HEK293 (cell line): ENCODE results near the gene KATNAL2.

Experiments used
- CTCF ChIA-PET: fragments of 350-600 bp; formaldehyde crosslinking; extraction: SDS; loops from one replicate; lab custom pipeline; 2021; ENCODE audit warnings: antibody characterized with exemption; lab: Yijun Ruan, JAX
- POLR2A ChIA-PET: fragments of 300-600 bp; formaldehyde crosslinking; extraction: SDS; loops from one replicate; lab custom pipeline; 2020; ENCODE audit warnings: antibody characterized with exemption, inconsistent platforms; lab: Yijun Ruan, JAX
- H3K27ac ChIP-seq: fragments of 200-500 bp; sonication (Bioruptor generic); 2 replicates; pipeline ENCODE4 v1.5.1; 2014; ENCODE audit warnings: low read depth, low read length, control low read depth, inconsistent platforms; ENCODE audit errors: extremely low read depth
- H3K36me3 ChIP-seq, 2 experiments: fragments of 200-500 bp in 1 of 2; sonication (Bioruptor generic) in 1 of 2; 1 replicate in 1 of 2; 2 replicates in 1 of 2; pipeline ENCODE4 v1.5.1; 2014 to 2017; ENCODE audit warnings: inconsistent platforms in 2 of 2, low read length in 2 of 2; ENCODE audit not compliant: control insufficient read depth in 2 of 2, insufficient read depth in 1 of 2
- H3K4me1 ChIP-seq: fragments of 200-500 bp; sonication (Bioruptor generic); 2 replicates; pipeline ENCODE4 v1.5.1; 2014; ENCODE audit warnings: mild to moderate bottlenecking, low read length, inconsistent platforms; ENCODE audit not compliant: control insufficient read depth, insufficient read depth
- H3K4me3 ChIP-seq: 2 replicates; pipeline ENCODE4 v1.5.1; 2011; ENCODE audit warnings: low read depth, mild to moderate bottlenecking, control low read depth, low read length, moderate library complexity
- H3K9me3 ChIP-seq: fragments of 200-500 bp; sonication (Bioruptor generic); 2 replicates; pipeline ENCODE4 v1.5.1; 2014; ENCODE audit warnings: low read depth, low read length, inconsistent platforms; ENCODE audit not compliant: control insufficient read depth, insufficient read depth
- KLF10 ChIP-seq: fragments of 450-650 bp; IDR thresholded peaks from 2 replicates; pipeline ENCODE4 v1.5.1; 2018; ENCODE audit warnings: missing biosample characterization, mild to moderate bottlenecking, missing genetic modification characterization
- OSR2 ChIP-seq: fragments of 450-650 bp; formaldehyde crosslinking; IDR thresholded peaks from 2 replicates; pipeline ENCODE4 v1.5.1; 2016; ENCODE audit warnings: missing biosample characterization, missing genetic modification characterization
- PRDM1 ChIP-seq: fragments of 450-650 bp; formaldehyde crosslinking; IDR thresholded peaks from 2 replicates; pipeline ENCODE4; 2016; ENCODE audit warnings: missing biosample characterization, missing genetic modification characterization
- SCRT2 ChIP-seq: fragments of 450-650 bp; formaldehyde crosslinking; IDR thresholded peaks from 2 replicates; pipeline ENCODE4 v1.5.1; 2016; ENCODE audit warnings: missing biosample characterization, missing genetic modification characterization
- ZNF132 ChIP-seq: fragments of 450-650 bp; formaldehyde crosslinking; IDR thresholded peaks from 2 replicates; pipeline ENCODE4 v1.5.1; 2017; ENCODE audit warnings: missing biosample characterization, missing genetic modification characterization, borderline replicate concordance
- ZNF621 ChIP-seq: fragments of 450-650 bp; formaldehyde crosslinking; IDR thresholded peaks from 2 replicates; pipeline ENCODE4 v1.5.1; 2017; ENCODE audit warnings: missing biosample characterization, missing genetic modification characterization
- ZNF654 ChIP-seq: fragments of 450-650 bp; formaldehyde crosslinking; IDR thresholded peaks from 2 replicates; pipeline ENCODE4 v1.5.1; 2016; ENCODE audit warnings: low read depth, missing biosample characterization, missing genetic modification characterization
- ZNF660 ChIP-seq: fragments of 450-650 bp; IDR thresholded peaks from 2 replicates; pipeline ENCODE4 v1.5.1; 2018; ENCODE audit warnings: missing biosample characterization, mild to moderate bottlenecking, missing genetic modification characterization
- ZNF792 ChIP-seq: fragments of 450-650 bp; formaldehyde crosslinking; IDR thresholded peaks from 2 replicates; pipeline ENCODE4 v1.5.1; 2016; ENCODE audit warnings: missing biosample characterization, missing genetic modification characterization
- TF ChIP-seq, protein P1 (sequence below): fragments of 450-650 bp; formaldehyde crosslinking; IDR thresholded peaks from 2 replicates; pipeline ENCODE4 v1.5.1; 2016; ENCODE audit warnings: missing biosample characterization, missing genetic modification characterization
- TF ChIP-seq, protein P2 (sequence below): fragments of 450-650 bp; formaldehyde crosslinking; IDR thresholded peaks from 2 replicates; pipeline ENCODE4 v1.5.1; 2016; ENCODE audit warnings: missing biosample characterization, missing genetic modification characterization
- TF ChIP-seq, protein P3 (sequence below): fragments of 450-650 bp; formaldehyde crosslinking; IDR thresholded peaks from 2 replicates; pipeline ENCODE4 v1.5.1; 2016; ENCODE audit warnings: missing biosample characterization, missing genetic modification characterization

KATNAL2 gene

DNA sequence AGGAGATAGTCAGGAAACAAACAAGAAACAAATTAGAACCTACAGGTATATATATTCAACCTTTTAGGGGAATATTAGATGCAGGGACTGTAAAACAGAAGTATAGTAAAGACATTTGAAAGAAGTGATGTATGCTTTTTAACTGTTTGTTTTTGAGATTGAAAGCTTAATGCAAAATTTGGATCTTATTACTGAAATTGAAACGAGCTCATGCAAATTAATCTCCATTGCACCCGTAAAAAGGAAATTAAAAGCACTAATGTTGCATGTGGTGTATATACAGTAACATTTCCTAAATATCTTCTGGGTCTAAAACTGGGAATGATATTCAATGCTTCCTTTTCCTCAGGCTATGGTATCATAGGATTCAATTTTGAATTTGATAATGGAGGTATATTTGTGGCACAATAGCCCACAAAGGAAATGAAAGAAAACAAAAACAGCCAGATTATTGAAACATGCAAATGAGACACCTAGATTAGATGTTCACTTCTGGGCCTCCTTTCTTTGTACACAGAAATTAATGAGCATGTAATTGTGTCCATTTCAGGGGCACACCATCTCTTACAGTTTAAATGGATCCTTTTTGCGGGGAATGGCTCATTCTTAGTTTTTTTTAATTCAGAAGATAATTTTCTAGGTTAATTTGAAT, 119.7 kb downstream of the KATNAL2 start:
- TF ChIP-seq, protein P1, sequence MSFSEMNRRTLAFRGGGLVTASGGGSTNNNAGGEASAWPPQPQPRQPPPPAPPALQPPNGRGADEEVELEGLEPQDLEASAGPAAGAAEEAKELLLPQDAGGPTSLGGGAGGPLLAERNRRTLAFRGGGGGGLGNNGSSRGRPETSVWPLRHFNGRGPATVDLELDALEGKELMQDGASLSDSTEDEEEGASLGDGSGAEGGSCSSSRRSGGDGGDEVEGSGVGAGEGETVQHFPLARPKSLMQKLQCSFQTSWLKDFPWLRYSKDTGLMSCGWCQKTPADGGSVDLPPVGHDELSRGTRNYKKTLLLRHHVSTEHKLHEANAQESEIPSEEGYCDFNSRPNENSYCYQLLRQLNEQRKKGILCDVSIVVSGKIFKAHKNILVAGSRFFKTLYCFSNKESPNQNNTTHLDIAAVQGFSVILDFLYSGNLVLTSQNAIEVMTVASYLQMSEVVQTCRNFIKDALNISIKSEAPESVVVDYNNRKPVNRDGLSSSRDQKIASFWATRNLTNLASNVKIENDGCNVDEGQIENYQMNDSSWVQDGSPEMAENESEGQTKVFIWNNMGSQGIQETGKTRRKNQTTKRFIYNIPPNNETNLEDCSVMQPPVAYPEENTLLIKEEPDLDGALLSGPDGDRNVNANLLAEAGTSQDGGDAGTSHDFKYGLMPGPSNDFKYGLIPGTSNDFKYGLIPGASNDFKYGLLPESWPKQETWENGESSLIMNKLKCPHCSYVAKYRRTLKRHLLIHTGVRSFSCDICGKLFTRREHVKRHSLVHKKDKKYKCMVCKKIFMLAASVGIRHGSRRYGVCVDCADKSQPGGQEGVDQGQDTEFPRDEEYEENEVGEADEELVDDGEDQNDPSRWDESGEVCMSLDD, result no peak
- TF ChIP-seq, protein P2, sequence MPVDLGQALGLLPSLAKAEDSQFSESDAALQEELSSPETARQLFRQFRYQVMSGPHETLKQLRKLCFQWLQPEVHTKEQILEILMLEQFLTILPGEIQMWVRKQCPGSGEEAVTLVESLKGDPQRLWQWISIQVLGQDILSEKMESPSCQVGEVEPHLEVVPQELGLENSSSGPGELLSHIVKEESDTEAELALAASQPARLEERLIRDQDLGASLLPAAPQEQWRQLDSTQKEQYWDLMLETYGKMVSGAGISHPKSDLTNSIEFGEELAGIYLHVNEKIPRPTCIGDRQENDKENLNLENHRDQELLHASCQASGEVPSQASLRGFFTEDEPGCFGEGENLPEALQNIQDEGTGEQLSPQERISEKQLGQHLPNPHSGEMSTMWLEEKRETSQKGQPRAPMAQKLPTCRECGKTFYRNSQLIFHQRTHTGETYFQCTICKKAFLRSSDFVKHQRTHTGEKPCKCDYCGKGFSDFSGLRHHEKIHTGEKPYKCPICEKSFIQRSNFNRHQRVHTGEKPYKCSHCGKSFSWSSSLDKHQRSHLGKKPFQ (tag by site-specific recombination), result no peak
- no peak for TF ChIP-seq ZNF132 (tag by site-specific recombination)
- no peak for TF ChIP-seq ZNF621 (tag by site-specific recombination)
- TF ChIP-seq KLF10 (tag by site-specific recombination), result no peak
- POLR2A ChIA-PET, result interaction anchor here (0.9 kb wide), 1 partner anchor 120 kb away, joined by 4 read pairs; the partner anchor contains the start of genes KATNAL2 and PIAS2
- CTCF ChIA-PET, result interaction anchor here (0.6 to 1.4 kb wide), 11 partner anchors 12 to 1049 kb away, joined by 3 to 6 read pairs (median 3); no protein-coding TSS in a partner anchor

DNA sequence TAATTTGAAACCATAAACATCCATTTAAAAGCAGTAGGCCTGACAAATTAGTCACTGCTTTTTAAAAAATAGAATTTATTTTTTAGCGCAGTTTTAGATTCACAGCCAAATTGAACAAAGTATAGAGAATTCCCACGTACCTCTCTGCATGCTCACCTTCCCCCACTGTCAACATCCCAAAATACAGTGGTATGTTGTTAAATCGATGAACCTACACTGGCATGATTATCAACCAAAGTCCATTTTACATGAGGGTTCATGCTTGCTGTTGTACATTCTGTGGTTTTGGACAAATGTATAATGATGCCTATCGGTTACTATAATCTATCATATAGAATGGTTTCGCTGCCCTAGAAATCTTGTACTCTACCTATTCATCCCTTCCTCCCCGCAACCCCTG, 123.6 kb downstream of the KATNAL2 start:
- ChIA-PET CTCF (interaction anchor here (0.6 to 0.7 kb wide), 2 partner anchors 245 to 383 kb away, joined by 3 read pairs; no protein-coding TSS in a partner anchor), POLR2A (no interaction called here)
- no peaks in the 10 kb centered on the region for H3K9me3 ChIP-seq
- H3K4me3 ChIP-seq, result no peak overlapping the region
- no peak for TF ChIP-seq OSR2 (tag by site-specific recombination)
- TF ChIP-seq SCRT2 (tag by site-specific recombination), result no peak
- no peak overlapping the region for H3K27ac ChIP-seq
- H3K4me1 ChIP-seq, result no peaks in the 10 kb centered on the region
- no peaks in the 10 kb centered on the region for H3K36me3 ChIP-seq

More for the DNA sequence above, 119.7 kb downstream of the KATNAL2 start:
- Histone ChIP-seq H3K27ac (no peak overlapping the region), H3K4me1 (no peaks in the 10 kb centered on the region), H3K36me3 (no peaks in the 10 kb centered on the region), H3K4me3 (no peak overlapping the region), H3K9me3 (no peaks in the 10 kb centered on the region)

DNA sequence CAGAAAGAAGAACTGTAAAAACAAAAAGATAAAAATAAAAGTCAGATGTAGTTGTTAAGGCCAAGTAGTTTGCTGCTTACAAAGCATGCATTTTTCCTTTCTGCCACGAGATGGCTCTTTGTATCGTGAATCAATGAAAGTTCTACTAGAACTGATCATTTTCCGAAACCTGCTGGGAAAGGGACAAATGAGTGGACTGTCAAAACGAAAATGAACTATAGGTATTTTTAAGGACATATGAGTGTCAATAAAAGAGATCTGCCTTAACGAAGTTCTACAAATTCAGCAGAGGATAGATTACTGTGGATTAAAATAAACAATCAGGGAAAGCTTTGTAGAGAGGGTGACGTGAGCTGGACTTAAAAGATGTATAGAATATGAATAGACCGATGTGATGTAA, 133.1 kb downstream of the KATNAL2 start:
- Histone ChIP-seq H3K27ac (no peak overlapping the region), H3K9me3 (no peaks in the 10 kb centered on the region)
- CTCF ChIA-PET, result interaction anchor here (0.6 to 2.4 kb wide), 12 partner anchors 11 to 704 kb away, joined by 3 to 19 read pairs (median 4); no protein-coding TSS in a partner anchor
- TF ChIP-seq PRDM1 (tag by site-specific recombination), result peak; percentile 78
- peak; percentile 56 for TF ChIP-seq ZNF654 (tag by site-specific recombination)
- TF ChIP-seq ZNF660 (tag by site-specific recombination), result 0 out of 2 replicates have a peak, but pooled peaks have one; percentile 21
- TF ChIP-seq ZNF792 (tag by site-specific recombination), result no peak
- TF ChIP-seq, protein P3, sequence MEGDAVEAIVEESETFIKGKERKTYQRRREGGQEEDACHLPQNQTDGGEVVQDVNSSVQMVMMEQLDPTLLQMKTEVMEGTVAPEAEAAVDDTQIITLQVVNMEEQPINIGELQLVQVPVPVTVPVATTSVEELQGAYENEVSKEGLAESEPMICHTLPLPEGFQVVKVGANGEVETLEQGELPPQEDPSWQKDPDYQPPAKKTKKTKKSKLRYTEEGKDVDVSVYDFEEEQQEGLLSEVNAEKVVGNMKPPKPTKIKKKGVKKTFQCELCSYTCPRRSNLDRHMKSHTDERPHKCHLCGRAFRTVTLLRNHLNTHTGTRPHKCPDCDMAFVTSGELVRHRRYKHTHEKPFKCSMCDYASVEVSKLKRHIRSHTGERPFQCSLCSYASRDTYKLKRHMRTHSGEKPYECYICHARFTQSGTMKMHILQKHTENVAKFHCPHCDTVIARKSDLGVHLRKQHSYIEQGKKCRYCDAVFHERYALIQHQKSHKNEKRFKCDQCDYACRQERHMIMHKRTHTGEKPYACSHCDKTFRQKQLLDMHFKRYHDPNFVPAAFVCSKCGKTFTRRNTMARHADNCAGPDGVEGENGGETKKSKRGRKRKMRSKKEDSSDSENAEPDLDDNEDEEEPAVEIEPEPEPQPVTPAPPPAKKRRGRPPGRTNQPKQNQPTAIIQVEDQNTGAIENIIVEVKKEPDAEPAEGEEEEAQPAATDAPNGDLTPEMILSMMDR (tag by site-specific recombination), result 0 out of 2 replicates have a peak, but pooled peaks have one; percentile 18
- TF ChIP-seq, all 188 proteins: peak for 4
- Histone ChIP-seq H3K4me3 (no peak overlapping the region), H3K36me3 (no peaks in the 10 kb centered on the region), H3K4me1 (no peaks in the 10 kb centered on the region)
- POLR2A ChIA-PET, result no interaction called here
